ENCODE data around the gene PCBP3.
"Not testable (repeated sequence)": the region's sequence is repeated elsewhere in the genome, so short reads cannot be mapped to it uniquely, and the experiment has no call there.

- TF ChIP-seq YY1 (IDR thresholded peaks at IDR 0.05; ENCODE audit: low read depth, low read length); CTCF (IDR thresholded peaks at IDR 0.05; ENCODE audit: control extremely low read depth in 1 of 3, insufficient read depth in 1 of 3, low read depth in 1 of 3, low read length in 3 of 3); TCF12 (IDR thresholded peaks at IDR 0.05; ENCODE audit: low read depth, low read length); SIX5 (IDR thresholded peaks at IDR 0.05; ENCODE audit: low read depth, low read length): not testable (repeated sequence)
These were observed 35.3 kb downstream of the PCBP3 start for GRCh38 chr21:45678790-45679189.
